Measurements from ENCODE around the gene BRD4. TPM values are rescaled to one million over a fixed set of nuclear protein-coding genes. Genes with fewer than 3 reads are reported as not detected.

BRD4 gene
- total RNA-seq, 2 experiments from 2014 or later, result 94.5 to 103 TPM

DNA sequence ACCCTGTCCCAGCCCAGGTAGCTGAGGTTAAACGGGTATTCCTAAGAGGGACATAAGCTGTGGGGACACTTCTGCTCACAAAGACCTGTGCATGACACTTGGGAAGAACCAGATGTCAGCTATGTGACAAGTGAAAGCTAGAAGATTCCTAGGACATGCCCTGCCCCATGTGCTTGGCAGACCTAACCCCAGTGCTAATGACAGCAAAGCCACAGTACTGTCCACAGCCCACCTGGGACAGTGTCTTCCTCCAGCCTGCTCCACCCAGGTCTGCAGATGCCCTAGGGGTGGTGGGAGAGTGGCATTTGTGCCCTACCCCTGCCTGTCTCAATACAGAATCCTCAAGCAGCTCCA is 81.7 kb downstream of the BRD4 start:
- intact Hi-C loops (cut with micrococcal nuclease), result loop anchor here (5.0 kb wide), 1 partner anchor 73 kb away; no protein-coding TSS in a partner anchor
- H3K27ac Mint-ChIP-seq, result no peak overlapping the region
- POLR2A ChIA-PET, result no interaction called here
- H3K9me3 Mint-ChIP-seq, result no peaks in the 10 kb centered on the region
- peaks cover 53% of the 10 kb centered on the region for H3K36me3 Mint-ChIP-seq
- CTCF ChIA-PET, result interaction anchor here (0.7 to 1.3 kb wide), 2 partner anchors 13 to 159 kb away, joined by 3 to 4 read pairs; no protein-coding TSS in a partner anchor
- DNase-seq, result no peak
- H3K27me3 Mint-ChIP-seq, result no peaks in the 10 kb centered on the region
- H3K4me3 Mint-ChIP-seq, result no peak overlapping the region
- H3K4me1 Mint-ChIP-seq (ENCODE audit: low read depth), result no peaks in the 10 kb centered on the region

DNA sequence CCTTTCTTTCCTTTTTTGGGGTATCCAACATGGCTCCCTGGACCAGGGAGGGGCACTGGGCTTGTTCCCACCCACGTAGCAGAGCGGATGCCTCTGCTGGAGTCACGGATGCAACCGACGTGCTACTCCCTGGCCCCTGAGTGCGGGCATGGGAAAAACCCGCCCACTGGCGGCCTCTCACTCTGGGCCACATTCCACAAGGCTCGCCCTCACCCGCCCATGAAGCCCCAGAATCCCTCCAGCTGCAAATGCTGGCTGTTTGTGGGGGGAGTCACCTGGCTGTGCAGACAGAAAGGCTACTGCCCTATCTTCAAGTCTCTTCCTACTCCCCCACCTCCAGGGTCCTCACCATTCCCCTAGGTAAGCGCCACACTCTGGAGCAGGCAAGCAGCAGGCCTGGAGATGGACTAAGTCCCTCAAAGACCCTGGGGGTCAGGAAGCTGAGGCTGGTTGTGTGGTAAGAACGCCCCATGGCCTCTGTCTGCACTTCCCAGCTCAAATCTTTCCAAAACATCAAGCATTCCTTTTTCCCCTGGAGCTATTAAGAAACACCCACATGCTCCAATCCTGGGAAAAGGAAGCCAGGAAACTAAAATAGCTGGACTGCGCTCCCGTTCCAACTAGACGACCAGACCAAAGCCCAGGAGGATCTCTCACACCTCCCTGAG is 82.2 kb downstream of the BRD4 start:
- Mint-ChIP-seq H3K36me3 (peaks cover 51% of the 10 kb centered on the region), H3K4me3 (no peak overlapping the region), H3K27ac (no peak overlapping the region), H3K27me3 (no peaks in the 10 kb centered on the region), H3K9me3 (no peaks in the 10 kb centered on the region), H3K4me1 (ENCODE audit: low read depth) (no peaks in the 10 kb centered on the region)
- CTCF ChIA-PET, result interaction anchor here (1.3 kb wide), 1 partner anchor 13 kb away, joined by 3 read pairs; no protein-coding TSS in a partner anchor
- no peak for DNase-seq
- intact Hi-C loops (cut with micrococcal nuclease), result loop anchor here (5.0 kb wide), 1 partner anchor 73 kb away; no protein-coding TSS in a partner anchor
- POLR2A ChIA-PET, result no interaction called here

DNA sequence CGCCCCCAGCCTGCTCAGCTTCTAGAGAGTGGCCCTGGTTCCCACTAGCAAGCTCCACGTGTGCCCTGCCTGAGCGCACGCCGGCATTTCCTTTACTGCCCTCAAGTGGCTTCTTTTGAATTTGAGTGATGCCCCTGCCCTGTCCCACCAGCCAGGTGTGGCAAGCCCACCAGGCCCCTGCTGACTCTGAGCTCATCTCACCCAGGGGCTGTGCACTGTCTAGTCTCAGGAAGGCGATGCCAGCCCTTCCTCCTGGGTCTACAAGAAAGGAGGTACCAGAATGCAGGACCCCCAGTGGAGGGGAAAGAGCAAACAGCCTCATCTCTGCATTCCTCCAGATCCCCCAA is 82.8 kb downstream of the BRD4 start:
- DNase-seq, result no peak
- Mint-ChIP-seq H3K36me3 (peaks cover 52% of the 10 kb centered on the region), H3K4me3 (no peak overlapping the region), H3K27me3 (no peaks in the 10 kb centered on the region), H3K9me3 (no peaks in the 10 kb centered on the region), H3K27ac (no peak overlapping the region), H3K4me1 (ENCODE audit: low read depth) (no peaks in the 10 kb centered on the region)
- ChIA-PET CTCF (no interaction called here), POLR2A (no interaction called here)
- intact Hi-C loops (cut with micrococcal nuclease), result no loop called here

DNA sequence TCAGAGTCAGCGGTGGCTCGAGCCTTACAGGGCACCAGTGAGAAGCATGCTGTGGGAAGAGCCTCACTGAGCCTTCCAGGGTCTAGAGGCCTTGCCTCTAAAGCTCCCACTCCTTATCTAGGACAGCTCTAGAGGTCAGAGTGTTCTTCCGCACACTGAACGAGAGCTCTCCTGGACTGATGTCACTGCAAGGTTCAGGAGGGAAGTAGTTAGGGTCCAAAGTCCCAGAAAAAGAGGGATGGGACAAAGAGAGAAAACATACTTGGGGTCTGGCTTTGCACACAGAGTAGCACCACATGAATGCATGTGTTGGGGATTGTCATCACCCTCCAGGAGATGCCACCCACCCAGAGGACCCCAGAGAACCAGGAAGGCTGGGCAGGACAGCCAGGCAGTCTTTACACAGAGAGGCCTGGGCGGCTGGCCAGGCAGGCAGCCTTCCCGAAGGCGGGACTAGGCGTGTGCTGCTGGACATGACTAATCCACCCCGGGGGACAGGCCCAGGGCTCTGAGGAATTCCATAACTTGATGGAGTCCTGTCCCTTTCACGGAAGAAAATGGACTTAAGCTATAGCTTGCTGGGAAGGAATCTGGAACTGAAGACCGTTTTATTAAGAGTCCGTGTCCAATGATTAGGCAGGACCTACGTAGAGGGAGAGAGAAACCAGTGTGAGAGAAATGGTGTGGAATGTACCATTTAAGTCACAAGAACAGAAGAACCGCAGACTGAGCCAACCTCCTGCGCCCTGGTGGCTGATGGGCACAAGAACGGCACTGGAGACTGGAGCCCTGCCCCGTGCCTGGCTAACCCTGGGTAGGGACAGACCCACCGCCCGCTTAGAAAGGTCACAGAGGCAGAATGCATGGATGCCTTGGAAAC is 83.5 kb downstream of the BRD4 start:
- ChIA-PET CTCF (no interaction called here), POLR2A (no interaction called here)
- H3K36me3 Mint-ChIP-seq, result peaks cover 48% of the 10 kb centered on the region
- H3K4me1 Mint-ChIP-seq (ENCODE audit: low read depth), result no peaks in the 10 kb centered on the region
- no peak overlapping the region for H3K4me3 Mint-ChIP-seq
- intact Hi-C loops (cut with micrococcal nuclease), result no loop called here
- H3K9me3 Mint-ChIP-seq, result no peaks in the 10 kb centered on the region
- peak overlapping the region; percentile 23 for H3K27ac Mint-ChIP-seq
- no peak for DNase-seq
- H3K27me3 Mint-ChIP-seq, result no peaks in the 10 kb centered on the region

DNA sequence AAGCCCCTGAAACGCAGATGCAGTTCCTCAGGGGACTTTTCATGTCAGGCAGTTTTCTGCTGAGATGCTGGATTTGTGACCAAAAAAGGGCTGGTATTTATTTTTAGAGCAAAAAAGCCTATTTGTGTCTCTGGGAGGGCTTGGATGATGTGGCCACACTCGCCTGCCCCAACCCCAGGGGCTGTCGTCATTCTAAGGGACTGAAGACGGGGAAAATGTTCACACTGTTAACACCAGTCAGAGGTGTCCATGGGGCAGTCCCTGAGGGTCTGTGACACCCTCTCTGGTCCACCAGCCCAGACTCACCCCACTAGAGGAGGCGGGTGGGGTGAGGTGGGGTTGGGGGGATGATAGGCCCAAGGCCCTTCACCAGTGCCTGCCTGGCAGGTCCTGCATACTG is 84.2 kb downstream of the BRD4 start:
- H3K27me3 Mint-ChIP-seq, result no peaks in the 10 kb centered on the region
- ChIA-PET CTCF (interaction anchor here (1.5 kb wide), 1 partner anchor 15 kb away, joined by 3 read pairs; no protein-coding TSS in a partner anchor), POLR2A (no interaction called here)
- H3K4me3 Mint-ChIP-seq, result no peak overlapping the region
- H3K9me3 Mint-ChIP-seq, result no peaks in the 10 kb centered on the region
- no peak overlapping the region for H3K27ac Mint-ChIP-seq
- no peaks in the 10 kb centered on the region for H3K4me1 Mint-ChIP-seq (ENCODE audit: low read depth)
- no peak for DNase-seq
- intact Hi-C loops (cut with micrococcal nuclease), result no loop called here
- peaks cover 48% of the 10 kb centered on the region for H3K36me3 Mint-ChIP-seq

DNA sequence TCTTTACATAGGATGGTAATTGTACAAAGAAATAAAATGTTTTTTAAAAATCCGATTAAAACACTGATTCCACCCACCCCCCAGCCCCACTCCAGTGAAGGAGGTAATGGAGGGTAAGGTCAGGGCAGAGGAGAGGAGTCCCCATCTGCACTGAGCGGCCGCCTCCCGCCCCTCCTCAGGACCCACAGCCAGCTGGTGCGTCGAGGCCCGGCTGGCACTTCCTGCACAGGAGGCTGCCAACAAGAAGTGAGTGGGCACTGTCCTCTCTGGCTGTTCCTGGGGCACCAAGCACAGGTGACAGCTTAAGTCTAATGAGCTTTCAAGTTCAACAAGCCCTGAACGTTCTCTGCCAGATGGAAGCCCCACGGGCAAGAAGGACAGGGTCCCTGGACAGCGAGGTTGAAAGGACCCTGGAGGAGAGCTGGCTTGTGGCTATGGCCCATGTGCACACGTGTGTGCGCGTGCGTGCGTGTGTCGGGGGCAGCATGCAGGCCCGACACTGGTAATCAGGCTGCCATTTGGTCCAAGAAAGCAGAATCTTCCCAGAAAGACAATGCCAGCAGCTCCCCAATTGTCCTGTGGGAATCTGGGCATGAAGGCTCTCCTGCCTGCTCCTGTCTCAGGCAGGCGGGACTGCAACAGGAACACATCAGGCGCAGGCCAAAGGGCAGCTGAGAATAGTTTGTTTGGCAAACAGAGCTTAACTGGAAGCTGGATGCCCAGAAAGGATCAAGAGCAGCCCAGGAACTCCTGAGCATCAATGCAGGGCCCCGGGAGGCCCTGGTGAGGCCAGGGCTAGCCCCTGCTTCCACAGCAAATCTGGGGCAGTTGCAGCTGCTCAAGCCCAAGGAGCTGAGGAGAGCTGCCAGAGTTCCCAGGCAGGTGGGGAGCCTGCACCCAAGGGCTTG is 85.0 kb downstream of the BRD4 start:
- ChIA-PET POLR2A (no interaction called here), CTCF (interaction anchor here (1.5 kb wide), 1 partner anchor 16 kb away, joined by 3 read pairs; no protein-coding TSS in a partner anchor)
- no peak overlapping the region for H3K27ac Mint-ChIP-seq
- H3K27me3 Mint-ChIP-seq, result no peaks in the 10 kb centered on the region
- no peak for DNase-seq
- H3K9me3 Mint-ChIP-seq, result no peaks in the 10 kb centered on the region
- no peak overlapping the region for H3K4me3 Mint-ChIP-seq
- no peaks in the 10 kb centered on the region for H3K4me1 Mint-ChIP-seq (ENCODE audit: low read depth)
- H3K36me3 Mint-ChIP-seq, result peaks cover 46% of the 10 kb centered on the region
- intact Hi-C loops (cut with micrococcal nuclease), result no loop called here

DNA sequence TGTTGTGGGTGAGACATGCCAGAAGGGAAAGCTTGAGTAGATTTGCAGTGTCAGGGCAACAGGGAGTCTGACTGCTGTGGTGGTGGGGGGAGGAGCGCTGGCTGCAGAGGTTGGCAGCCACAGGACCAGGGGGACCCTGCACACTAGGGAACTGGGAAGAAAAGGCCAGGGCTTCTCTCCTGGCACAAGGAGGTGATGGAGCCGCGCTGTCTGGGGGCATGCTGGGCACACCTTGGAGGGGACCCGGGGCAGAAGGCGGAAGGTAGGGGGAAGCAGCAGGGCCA is 86.2 kb downstream of the BRD4 start:
- Mint-ChIP-seq H3K36me3 (peaks cover 42% of the 10 kb centered on the region), H3K4me3 (no peak overlapping the region), H3K27ac (no peak overlapping the region), H3K9me3 (no peaks in the 10 kb centered on the region), H3K4me1 (ENCODE audit: low read depth) (no peaks in the 10 kb centered on the region), H3K27me3 (no peaks in the 10 kb centered on the region)
- ChIA-PET POLR2A (no interaction called here), CTCF (no interaction called here)
- intact Hi-C loops (cut with micrococcal nuclease), result no loop called here
- no peak for DNase-seq

DNA sequence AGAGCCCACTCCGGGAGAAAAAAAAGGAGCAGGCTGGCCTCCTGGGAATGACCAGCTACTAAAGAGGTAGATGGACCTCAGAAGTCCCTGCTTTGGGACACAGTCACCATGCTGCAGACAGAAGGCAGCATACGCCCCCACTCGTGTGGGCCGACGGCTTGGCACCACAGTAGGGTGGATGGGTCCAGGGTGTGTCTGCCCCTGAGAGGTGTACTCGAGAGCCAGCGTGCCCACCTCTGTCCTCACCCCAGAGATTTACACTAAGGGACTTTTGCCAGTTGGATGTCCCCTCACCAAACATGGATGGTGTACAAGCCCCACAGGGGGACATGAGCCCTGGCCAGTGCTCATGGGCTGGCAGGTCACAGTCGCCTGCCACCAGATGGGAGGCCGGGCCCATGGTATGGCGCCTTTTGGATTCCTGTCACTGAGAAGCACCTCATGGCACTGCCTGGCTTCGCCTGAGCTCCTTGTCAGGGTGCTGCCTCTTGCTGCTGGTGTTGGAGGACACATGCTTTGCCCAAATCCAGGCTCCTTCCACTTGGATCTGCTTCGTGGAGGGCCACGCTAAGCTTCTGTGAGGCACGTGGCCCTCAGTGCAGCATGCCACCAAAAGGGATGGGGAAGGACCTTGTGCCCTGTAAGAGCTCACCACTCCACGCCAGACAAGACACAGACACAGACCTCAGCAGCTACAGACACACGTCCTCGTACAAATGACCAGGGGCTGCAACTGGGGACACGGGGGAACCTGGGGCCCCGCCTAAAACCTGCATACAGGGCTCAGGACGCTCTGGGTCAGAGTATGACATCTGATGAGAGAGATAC is 86.8 kb downstream of the BRD4 start:
- POLR2A ChIA-PET, result no interaction called here
- H3K27ac Mint-ChIP-seq, result no peak overlapping the region

DNA sequence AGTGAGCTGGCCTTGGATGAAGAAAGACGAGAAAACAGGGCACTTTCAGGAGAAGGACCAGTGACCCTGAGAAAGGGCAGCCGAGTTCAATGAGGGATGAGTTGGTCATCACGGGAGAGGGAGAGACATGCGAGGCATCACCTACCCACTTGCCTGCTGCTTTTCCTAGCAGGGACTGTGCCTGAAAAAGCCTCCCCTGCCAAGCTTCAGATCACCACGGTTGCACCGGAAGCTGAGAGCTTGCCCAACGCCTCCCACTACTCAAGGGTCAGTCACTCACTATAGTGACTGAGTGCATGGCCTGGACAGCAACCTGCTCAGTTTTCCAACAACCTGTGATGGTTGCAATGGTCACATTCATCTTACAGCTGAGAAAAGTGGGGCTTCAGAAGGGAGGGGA is 87.5 kb downstream of the BRD4 start:
- intact Hi-C loops (cut with micrococcal nuclease), result no loop called here
- ChIA-PET POLR2A (no interaction called here), CTCF (interaction anchor here (1.0 kb wide), 1 partner anchor 132 kb away, joined by 3 read pairs; no protein-coding TSS in a partner anchor)
- no peak for DNase-seq
- H3K27me3 Mint-ChIP-seq, result no peaks in the 10 kb centered on the region
- no peak overlapping the region for H3K4me3 Mint-ChIP-seq
- no peak overlapping the region for H3K27ac Mint-ChIP-seq
- H3K9me3 Mint-ChIP-seq, result no peaks in the 10 kb centered on the region
- peaks cover 48% of the 10 kb centered on the region for H3K36me3 Mint-ChIP-seq
- no peaks in the 10 kb centered on the region for H3K4me1 Mint-ChIP-seq (ENCODE audit: low read depth)

More for the DNA sequence above, 86.8 kb downstream of the BRD4 start:
- intact Hi-C loops (cut with micrococcal nuclease), result no loop called here
- no peak for DNase-seq
- Mint-ChIP-seq H3K36me3 (peaks cover 45% of the 10 kb centered on the region), H3K4me3 (no peak overlapping the region), H3K9me3 (no peaks in the 10 kb centered on the region), H3K4me1 (ENCODE audit: low read depth) (no peaks in the 10 kb centered on the region), H3K27me3 (no peaks in the 10 kb centered on the region)
- CTCF ChIA-PET, result interaction anchor here (1.0 kb wide), 1 partner anchor 133 kb away, joined by 3 read pairs; no protein-coding TSS in a partner anchor

DNA sequence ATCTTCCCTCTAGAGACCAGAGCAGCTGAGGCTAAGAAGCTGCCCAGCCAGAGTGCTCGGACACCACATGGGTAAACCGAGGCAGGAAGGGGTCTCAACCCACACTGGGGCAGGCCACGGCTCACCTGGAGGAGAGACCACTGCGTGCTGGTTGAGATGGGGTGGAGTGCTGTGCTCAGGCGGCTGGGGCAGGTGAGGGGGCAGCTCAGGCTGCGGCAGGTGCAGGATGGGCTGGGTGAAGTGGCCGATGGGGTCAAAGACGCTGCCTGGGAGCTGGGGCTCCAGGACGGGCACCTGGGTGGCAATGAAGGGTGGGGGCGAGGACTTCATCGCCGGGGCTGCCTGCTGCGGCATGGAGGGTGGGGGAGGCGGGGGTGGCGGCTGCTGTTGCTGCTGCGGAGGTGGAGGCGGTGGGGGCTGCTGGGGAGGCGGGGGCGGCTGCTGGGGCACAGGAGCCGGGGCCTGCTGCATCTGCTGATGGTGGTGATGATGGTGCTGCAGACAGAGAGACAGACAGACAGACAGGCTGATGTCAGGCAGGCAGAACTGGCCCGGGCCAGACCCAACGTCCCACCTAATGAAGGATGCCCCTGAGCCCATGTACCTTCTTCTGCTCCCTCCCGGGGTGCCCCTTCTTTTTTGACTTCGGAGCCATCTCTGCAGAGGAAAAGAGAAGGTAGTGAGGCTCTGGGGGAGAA is 88.1 kb downstream of the BRD4 start:
- intact Hi-C loops (cut with micrococcal nuclease), result no loop called here
- DNase-seq, result no peak
- CTCF ChIA-PET, result interaction anchor here (1.0 kb wide), 1 partner anchor 132 kb away, joined by 3 read pairs; no protein-coding TSS in a partner anchor
- Mint-ChIP-seq H3K27ac (no peak overlapping the region), H3K9me3 (no peaks in the 10 kb centered on the region), H3K4me3 (no peak overlapping the region), H3K4me1 (ENCODE audit: low read depth) (no peaks in the 10 kb centered on the region), H3K36me3 (peaks cover 49% of the 10 kb centered on the region), H3K27me3 (no peaks in the 10 kb centered on the region)
- POLR2A ChIA-PET, result no interaction called here

DNA sequence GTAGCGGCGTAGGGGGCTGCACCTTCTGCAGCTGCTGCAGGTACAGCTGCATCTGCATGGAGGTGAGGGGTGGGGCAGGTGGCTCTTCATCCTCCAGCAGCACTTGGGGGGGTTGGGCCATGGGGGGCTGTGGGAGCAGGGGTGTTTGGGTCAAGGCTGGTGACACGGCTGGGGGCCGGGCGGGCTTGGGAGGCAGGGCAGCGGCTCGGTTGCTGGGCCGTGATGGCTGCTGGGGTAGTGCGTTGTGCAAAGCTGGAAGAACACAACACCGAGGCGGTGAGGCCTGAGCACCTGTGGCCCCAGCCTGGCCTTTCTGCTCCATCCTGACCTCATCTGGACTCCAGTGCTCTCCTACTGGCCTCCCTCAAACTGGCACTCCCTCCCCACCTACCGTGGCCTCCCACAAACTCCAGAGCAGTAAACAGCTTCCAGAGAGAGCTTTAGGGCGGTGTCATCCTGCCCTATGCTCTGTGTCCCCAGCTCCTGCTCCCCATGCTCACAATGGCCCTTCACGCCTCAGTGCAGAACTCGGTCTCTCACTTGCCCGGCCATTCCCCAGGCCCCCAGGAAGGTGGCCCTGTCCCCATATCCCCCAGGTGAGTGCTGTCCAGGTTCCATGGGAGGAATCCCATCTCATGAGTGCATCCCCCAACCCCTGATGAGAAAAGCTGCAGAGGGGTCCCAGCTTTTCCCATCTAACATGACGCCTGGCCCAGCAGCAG is 88.9 kb downstream of the BRD4 start:
- Mint-ChIP-seq H3K36me3 (peaks cover 46% of the 10 kb centered on the region), H3K4me3 (no peak overlapping the region), H3K27ac (no peak overlapping the region), H3K9me3 (no peaks in the 10 kb centered on the region), H3K4me1 (ENCODE audit: low read depth) (no peaks in the 10 kb centered on the region), H3K27me3 (no peaks in the 10 kb centered on the region)
- DNase-seq, result no peak
- intact Hi-C loops (cut with micrococcal nuclease), result no loop called here
- ChIA-PET CTCF (no interaction called here), POLR2A (no interaction called here)

All from activated CD4-positive, alpha-beta memory T cell treated with anti-CD3 and anti-CD28 coated beads for 36 hours (primary cell).